AG08396 (cell line): Measurements from ENCODE around the gene PXK.
"Not testable (repeated sequence)": the region's sequence is repeated elsewhere in the genome, so short reads cannot be mapped to it uniquely, and the experiment has no call there.

ENCODE experiments used
- DNase-seq: peaks from one replicate; pipeline ENCODE4 v3.0.0; 2012; ENCODE audit warnings: low spot score, mixed read lengths

Gene PXK

GRCh38 chr3:58332575-58333188 lies at the start of gene PXK:
TSS of gene PXK (plus strand) at chr3:58332892. CDS start at chr3:58332989, 97 bp downstream.
- peak; percentile 88 for DNase-seq

GRCh38 chr3:58285334-58285733 lies 47.4 kb upstream of the PXK start:
- DNase-seq = no peak

- DNase-seq = no peak
Measured at GRCh38 chr3:58287354-58287753, 45.3 kb upstream of the PXK start.

- DNase-seq = no peak
Measured at GRCh38 chr3:58288011-58288728, 44.5 kb upstream of the PXK start.

- DNase-seq = not testable (repeated sequence)
Measured at GRCh38 chr3:58288964-58289613, 43.6 kb upstream of the PXK start.

- not testable (repeated sequence) for DNase-seq
Measured at GRCh38 chr3:58290446-58290845, 42.2 kb upstream of the PXK start.

GRCh38 chr3:58291671-58292338 lies 40.9 kb upstream of the PXK start:
- no peak for DNase-seq

- no peak for DNase-seq
Measured at GRCh38 chr3:58292866-58293265, 39.8 kb upstream of the PXK start.

- DNase-seq = no peak
Measured at GRCh38 chr3:58293516-58293915, 39.2 kb upstream of the PXK start.

GRCh38 chr3:58296269-58296668 lies 36.4 kb upstream of the PXK start:
- no peak for DNase-seq

- DNase-seq = no peak
Measured at GRCh38 chr3:58296843-58297242, 35.8 kb upstream of the PXK start.

- DNase-seq = no peak
Measured at GRCh38 chr3:58298190-58298589, 34.5 kb upstream of the PXK start.

GRCh38 chr3:58299075-58299474 lies 33.6 kb upstream of the PXK start:
- DNase-seq = no peak

GRCh38 chr3:58299839-58300516 lies 32.7 kb upstream of the PXK start:
- peak; percentile 39 for DNase-seq

GRCh38 chr3:58305882-58306711 lies 26.6 kb upstream of the PXK start, which contains the start of the genes HTD2 and RPP14:
TSS of gene HTD2 (plus strand) at chr3:58306520. CDS start at chr3:58317614, 11,094 bp downstream.
TSS of gene RPP14 (plus strand) at chr3:58306245. CDS start at chr3:58310330, 4,085 bp downstream.
- peak; percentile 98 for DNase-seq

- peak; percentile 43 for DNase-seq
Measured at GRCh38 chr3:58307639-58308215, 25.0 kb upstream of the PXK start.

- DNase-seq = no peak
Measured at GRCh38 chr3:58308728-58309127, 24.0 kb upstream of the PXK start.

GRCh38 chr3:58317811-58318210 lies 14.9 kb upstream of the PXK start:
- DNase-seq = no peak

GRCh38 chr3:58321791-58322190 lies 10.9 kb upstream of the PXK start:
- DNase-seq = no peak

GRCh38 chr3:58322793-58323192 lies 9.9 kb upstream of the PXK start:
- no peak for DNase-seq
